ENCODE measurements around the gene SH2D3A.

- TF ChIP-seq CTCF (IDR thresholded peaks at IDR 0.05) (no peak), POLR2A (IDR thresholded peaks at IDR 0.05) (no peak)
Measured at GRCh38 chr19:6709549-6709948, 57.7 kb downstream of the SH2D3A start.

Data from adrenal gland (tissue), 5 donors.